ENCODE results near the gene INAVA.
"Not testable (repeated sequence)": the region's sequence is repeated elsewhere in the genome, so short reads cannot be mapped to it uniquely, and the experiment has no call there.

Gene INAVA

DNA sequence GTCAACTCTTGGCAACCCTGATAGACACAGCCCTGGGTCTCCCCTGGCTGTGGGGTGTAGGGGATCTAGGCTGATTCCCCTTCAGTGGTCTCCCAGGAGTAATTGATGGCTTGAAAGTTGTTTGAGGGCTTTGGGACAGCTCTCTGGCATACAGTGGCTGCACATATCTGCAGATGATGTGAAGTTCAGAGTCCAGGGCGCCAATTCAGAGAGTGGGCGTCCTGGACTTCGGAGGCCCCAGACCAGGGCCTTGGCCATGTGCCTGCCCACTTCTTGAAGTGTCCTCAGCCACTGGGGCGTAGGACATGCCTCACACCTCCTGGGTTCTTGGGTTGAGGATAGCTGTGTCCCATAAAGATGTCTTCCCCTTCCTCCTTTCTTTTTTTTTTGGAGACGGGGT lies 2.6 kb downstream of the INAVA start:
- DNase-seq (ENCODE audit: low read depth in 2 of 2), result no peak

DNA sequence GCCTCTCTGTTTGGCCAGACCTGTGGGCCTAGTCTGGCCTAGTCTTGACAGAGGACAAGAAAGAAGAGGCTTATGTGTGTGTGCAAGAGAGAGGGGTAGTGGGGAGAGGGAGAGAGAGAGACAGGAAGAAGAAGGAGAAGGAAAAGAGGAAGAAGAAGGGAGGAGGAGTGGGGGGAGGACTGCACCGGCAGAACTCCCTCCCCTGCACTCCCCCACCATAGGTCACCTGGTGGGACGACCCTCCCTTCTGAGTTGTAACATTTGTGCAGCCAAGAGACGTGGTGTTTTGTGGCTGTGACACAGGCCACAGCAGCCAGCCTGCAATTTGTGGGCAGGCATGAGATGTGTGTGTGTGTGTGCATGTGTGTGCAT lies 4.3 kb downstream of the INAVA start:
- no peak for DNase-seq (ENCODE audit: low read depth in 2 of 2)

DNA sequence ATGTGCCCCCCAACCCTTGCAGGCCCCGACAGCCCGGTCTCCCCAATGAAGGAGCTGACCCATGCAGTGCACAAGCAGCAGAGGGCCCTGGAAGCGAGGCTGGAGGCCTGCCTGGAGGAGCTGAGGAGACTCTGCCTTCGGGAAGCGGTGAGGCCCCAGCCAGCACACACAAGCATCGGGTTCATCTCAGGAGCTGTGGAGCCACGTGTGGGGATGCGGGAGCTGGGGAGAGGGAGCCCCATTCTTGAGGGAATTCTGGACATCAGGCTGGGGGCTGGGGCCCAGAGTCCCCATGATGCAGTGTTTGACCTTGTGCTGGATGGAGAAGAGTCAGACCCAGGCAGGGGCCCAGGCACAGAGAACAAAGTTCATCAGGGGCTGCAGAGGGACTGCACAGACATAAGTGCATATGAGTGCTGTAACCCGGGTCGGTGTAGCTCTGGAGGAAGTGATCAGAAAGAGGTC lies 4.8 kb downstream of the INAVA start:
- DNase-seq (ENCODE audit: low read depth in 2 of 2), result no peak

DNA sequence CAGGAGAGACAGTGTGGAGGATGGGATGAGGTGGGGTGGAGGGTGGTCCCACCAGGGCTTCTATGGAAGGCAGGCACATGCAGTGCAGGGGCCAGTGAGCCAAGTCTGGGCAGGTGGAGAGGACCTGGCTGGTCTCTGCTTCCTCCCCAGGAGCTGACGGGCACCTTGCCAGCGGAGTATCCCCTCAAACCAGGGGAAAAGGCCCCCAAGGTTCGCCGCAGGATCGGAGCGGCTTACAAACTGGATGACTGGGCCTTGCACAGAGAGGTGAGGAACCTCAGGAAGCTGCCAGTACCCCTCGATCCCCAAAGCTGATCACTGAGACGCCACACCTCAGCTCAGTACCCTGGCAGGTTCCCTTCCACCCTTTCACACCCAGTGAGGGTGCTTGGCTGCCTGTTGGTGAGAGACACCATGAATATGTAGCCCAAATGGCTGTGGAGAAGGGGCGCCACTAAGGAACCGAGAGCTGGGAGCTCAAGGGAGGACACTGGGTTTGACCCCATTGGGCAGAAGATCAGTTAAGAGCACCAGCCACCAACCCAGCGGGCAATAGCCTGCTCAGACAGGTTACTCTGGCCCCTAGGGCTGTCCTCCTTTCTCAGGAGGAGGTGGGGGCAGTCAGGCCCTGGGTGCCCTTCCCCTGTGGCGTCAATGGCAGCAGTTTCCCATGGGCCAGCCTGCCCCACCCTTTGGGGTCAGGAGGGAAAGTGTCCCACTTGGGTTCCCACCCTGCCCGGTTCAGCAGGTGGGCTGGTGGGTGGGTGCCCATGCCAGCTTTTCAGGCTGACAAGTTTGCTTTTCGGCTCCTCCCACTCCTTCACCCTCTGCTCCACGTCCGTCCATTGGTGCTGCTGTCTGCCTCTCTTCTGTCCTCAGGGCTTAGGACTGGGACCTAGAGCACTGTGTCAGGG lies 5.5 kb downstream of the INAVA start:
- no peak for DNase-seq (ENCODE audit: low read depth in 2 of 2)

DNA sequence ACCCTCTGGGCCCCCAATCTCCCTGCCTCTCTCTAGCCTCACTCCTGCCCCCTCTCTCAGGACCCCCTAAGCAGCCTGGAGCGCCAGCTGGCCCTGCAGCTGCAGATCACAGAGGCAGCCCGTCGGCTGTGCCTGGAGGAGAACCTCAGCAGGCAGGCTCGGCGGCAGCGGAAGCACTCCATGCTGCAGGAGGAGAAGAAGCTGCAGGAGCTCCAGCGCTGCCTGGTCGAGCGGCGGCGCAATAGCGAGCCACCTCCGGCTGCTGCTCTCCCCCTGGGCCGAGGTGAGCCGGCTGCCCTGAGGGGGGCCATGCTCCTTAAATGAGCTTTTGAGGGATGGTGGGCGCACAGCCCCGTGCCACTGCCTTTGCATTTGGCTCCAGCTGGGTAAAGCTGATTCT lies 6.2 kb downstream of the INAVA start:
- DNase-seq (ENCODE audit: low read depth in 2 of 2), result no peak

DNA sequence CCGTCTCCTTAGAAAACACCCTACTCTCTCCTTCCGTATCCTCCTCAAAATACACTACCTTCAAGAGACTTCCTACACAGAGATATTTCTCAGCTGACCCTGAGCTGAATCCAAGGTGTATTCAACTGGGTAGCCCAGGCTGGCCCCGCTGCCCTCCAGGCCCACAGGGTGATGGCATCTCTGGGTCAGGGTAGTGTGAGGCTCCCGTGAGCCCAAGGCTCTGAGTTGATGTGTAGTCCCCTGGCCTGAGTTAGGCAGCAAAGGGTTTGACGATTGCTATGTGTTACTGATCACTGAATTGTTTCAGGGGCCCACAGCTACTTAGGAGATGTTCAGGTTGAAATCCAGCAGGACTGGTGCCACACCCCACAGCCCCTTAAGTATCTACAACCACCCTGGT lies 6.7 kb downstream of the INAVA start:
- no peak for DNase-seq (ENCODE audit: low read depth in 2 of 2)

DNA sequence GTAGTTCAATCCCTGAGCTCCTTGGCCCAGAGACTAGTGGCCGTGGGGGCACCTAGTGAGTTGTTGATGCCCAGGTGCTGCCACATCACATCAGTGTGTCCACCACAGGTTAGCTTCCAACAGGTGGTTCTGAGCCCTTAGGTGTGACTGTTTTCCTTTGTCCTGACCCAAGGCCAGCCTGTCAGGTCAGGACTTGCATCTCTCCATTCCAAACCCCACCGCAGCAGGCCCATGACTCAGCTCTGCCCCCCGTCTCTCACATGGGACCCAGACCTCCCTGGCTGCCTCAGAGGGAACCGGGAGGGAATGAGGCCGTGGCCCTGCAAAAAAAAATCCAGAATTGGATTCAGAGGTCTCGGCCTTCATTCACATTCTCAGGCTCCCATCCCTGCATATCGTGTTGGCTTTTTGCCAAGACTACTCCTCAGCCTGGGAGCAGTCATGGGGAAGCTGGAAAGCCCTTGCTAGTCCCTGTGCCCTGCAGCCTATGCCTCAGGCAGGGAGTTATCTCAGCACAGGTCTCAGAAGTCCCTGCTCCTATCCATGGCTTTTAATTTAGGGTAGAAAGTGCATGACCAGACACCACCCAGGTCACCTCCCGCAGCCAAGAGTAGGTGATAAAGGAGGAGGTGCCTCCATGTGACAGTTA lies 7.2 kb downstream of the INAVA start:
- DNase-seq (ENCODE audit: low read depth in 2 of 2), result no peak

DNA sequence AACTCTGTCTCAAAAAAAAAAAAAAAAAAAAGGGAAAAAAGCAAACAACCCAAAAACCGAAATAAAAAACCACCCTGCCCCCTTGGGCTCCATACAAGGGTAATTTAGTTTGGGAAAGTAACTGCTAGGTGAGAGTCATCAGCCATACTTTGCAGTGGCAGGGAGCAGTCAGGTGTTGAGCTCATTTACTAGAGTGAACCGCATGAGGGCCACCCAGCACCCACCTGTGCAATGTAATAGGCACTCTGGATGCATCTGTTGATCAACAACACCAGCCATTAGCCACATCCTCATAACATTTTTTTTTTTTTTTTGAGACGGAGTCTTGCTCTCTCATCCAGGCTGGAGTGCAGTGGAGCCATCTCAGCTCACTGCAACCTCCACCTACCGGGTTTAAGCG lies 9.1 kb downstream of the INAVA start:
- DNase-seq (ENCODE audit: low read depth in 2 of 2), result no peak

DNA sequence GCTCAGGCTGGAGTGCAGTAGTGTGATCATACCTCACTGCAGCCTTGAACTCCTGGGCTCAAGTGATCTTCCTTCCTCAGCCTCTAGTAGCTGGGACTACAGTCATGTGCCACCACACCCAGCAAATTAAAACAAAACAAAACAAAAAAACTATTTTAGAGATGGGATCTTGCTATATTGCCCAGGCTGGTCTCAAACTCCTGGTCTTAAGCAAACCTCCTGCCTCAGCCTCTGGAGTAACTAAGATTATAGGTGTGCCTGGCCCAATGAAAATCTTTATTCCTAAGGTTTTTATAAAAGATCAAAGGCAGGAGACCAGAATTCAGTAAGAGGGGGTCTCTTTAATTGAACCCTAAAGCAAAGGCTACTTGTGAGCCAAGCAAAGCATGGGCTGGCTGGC lies 10.1 kb downstream of the INAVA start:
- DNase-seq (ENCODE audit: low read depth in 2 of 2), result no peak

DNA sequence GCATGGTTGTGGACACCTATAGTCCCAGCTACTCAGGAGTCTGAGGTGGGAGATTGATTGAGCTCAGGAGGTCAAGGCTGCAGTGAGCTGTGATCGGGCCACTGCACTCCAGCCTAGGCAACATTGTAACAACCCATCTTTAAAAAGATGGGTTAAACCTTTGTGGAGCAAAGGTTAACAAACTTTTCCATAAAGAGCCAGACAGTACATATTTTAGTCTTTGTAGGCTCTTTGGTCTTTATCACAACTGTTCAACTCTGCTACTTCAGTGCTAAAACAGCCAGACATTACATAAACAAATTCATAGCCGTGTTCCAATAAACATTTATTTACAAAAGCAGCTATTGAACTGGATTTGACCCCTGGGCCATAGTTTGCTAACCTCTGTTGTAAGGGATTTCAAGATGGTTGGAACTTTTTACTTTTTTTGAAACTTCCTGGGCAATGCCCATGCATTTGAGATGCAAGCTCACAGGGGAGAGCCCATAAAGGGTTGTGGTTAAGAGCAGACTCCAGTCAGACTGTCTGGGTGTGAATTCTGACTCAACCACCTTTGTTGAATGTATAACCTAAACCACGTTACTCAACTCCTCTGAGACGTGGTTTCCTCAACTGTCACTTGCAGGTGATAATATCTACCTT lies 10.8 kb downstream of the INAVA start:
- DNase-seq (ENCODE audit: low read depth in 2 of 2), result no peak

DNA sequence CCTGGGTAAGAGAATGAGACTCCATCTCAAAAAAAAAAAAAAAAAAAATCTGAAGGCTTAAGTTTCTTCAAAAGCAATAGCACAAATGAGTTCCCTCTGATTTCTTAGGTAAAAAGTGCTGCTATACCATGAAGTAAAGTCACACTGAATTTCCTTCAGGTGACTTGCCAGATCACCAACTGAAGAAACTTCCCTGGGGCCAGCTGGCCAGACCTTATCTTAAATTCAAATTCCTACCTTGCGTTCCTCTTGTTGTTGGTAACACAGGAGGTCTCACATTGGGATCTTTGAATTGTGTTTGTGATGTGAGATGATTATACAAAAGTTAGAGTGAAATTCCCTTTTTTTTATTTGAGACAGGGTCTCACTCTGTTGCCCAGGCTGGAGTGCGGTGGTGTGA lies 11.8 kb downstream of the INAVA start:
- DNase-seq (ENCODE audit: low read depth in 2 of 2), result no peak

DNA sequence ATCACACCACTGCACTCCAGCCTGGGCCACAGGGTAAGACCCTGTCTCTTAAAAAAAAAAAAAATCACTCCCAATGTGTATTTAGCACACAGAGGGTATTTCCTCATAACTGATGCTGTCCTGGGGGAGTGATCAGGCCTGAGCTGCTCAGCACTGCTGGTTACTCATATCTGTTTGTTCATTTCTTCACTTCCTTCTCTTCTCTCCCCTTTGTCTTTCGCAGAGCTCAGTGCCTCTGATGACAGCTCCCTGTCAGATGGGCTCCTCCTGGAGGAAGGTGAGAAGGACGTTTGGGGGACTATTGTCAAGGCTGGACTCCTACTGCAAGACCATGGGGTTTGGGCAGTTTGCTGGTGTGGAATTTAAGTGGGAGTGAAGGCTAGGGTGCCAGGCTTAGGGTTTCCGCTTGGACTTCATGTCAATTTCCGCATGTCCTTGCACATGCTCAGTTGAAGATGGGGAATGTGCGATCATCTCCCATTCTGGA lies 13.0 kb downstream of the INAVA start:
- DNase-seq (ENCODE audit: low read depth in 2 of 2), result no peak

DNA sequence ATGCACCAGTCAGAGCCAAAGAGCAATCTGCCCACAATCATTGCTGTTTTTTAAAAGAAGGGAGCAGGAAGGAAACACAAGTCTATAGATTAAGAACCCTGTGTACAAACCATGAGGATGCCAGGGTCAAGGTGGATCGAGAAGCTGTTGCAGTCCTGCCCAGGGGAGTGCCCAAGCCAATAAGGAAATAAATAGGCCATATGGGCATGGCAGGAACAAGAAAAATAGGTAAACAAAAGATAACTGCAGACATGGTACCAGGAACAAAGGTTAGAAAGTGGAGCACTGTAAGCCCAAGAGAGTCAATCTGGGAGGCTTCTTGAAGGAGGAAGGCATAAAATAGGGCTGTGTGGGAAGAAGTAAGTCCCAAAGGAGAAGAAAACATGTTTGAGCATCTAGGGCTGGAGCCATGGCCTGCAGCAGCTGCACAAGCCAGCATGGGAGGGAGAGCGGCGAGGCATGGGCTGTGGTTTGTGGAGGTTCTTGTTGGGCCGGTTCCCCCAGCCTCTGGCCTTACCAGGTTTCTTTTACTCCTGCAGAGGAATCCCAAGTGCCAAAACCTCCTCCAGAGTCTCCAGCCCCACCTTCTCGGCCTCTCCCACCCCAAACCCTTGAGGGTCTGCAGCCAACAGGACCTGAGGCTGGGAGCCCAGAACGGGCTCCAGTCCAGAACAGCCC lies 13.6 kb downstream of the INAVA start:
- DNase-seq (ENCODE audit: low read depth in 2 of 2), result no peak

DNA sequence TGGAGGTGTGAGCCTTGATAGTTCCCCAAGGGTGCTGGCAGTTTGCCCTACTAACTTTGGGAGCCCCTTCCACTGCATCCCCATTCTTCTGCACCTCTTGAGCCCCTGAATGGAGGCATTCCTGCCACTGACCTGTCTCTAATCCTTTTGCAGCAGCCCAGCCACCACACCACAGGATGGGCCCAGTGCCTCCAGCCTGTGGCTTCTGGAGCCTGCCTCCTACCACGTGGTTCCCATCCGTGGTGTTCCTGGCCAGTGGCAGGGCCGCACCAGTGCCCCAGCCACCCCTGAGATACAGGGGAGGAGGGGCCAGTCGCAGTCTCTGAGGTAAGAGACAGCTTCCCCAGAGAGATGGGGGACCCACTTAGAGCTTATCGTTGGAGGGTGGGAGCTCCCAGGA lies 14.4 kb downstream of the INAVA start:
- no peak for DNase-seq (ENCODE audit: low read depth in 2 of 2)

DNA sequence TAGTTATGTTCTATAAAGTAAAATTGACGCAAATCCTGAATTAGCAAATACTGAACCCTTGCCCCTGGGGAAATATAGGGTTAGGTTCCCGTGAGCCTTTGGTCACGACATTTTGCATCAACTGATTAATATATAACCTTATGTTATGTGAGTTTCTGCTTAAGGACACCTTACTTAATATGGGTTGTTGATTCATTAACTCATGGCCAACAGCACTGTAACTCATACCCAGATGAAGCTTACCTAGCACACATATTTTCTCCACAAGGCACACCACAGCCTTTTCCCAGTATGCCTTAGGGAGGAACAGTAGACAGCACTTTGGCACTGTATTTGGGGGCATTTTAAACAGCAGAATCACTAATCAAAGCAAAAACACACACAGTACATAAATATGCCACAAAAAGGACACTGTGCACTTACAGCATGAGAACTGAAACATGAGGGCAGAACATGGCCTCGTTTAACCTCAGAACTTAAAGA lies 15.1 kb downstream of the INAVA start:
- no peak for DNase-seq (ENCODE audit: low read depth in 2 of 2)

DNA sequence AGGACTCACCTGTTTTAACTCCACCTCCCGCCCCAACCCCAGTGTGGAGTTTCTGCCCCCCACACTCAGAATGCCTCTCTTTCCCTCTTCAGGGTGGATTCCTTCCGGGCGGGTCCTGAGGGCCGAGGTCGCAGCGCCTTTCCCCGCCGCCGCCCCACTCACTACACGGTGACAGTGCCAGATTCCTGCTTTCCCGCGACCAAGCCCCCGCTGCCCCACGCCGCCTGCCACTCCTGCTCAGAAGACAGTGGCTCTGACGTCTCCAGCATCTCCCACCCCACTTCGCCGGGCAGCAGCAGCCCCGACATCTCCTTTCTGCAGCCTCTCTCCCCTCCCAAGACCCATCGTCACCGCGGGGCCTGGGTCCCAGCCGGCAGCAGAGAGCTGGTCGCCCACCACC lies 16.7 kb downstream of the INAVA start:
- no peak for DNase-seq (ENCODE audit: low read depth in 2 of 2)

DNA sequence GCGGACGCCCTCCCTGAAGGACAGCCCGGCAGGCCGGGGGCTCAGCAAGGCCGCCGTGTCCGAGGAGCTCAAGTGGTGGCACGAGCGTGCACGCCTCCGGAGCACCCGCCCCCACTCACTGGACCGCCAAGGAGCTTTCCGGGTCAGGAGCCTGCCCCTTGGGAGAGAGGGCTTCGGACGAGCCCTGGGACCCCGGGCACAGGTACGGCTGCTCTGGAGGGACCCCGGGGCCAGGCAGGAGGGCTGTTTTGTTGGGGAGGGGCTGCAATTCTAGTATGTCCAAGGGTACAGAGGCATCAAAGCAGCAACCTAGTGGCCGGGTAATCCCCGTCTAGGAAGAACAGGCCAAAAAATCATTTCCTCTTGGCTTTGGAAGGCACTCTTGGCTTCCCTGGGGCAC lies 17.2 kb downstream of the INAVA start:
- DNase-seq (ENCODE audit: low read depth in 2 of 2), result not testable (repeated sequence)

DNA sequence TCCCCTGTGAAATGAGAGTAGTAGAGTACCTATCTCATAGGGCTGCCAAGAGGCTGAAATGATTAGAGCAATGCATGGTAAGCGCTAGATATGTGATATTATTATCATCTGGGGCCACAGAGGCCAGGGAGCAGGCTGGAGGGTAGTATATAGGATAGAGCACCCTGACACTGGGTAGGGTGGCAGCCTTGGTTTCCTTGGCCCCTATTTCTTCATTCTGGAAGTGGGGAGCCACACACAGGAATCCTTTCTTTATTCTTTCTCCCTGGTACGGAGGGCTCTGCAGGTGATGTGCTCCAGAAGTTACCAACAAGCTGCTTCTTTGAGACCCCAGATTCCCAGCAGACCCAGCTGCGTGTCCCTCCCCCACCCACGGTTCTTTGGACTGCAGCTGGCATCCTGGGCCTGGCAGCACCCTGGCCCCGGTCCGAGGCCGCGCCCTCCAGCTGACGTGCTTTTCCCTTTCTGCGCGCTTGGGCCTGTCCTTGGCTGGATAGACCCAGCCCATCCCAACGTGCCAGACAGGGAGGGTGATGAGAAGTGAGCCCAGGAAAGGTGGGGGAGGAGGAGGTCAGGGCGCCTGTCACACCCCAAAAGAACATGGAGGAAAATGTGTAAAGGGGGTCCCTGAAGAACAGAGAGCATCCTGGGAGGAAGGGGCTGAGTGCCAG lies 18.2 kb downstream of the INAVA start:
- DNase-seq (ENCODE audit: low read depth in 2 of 2), result no peak

DNA sequence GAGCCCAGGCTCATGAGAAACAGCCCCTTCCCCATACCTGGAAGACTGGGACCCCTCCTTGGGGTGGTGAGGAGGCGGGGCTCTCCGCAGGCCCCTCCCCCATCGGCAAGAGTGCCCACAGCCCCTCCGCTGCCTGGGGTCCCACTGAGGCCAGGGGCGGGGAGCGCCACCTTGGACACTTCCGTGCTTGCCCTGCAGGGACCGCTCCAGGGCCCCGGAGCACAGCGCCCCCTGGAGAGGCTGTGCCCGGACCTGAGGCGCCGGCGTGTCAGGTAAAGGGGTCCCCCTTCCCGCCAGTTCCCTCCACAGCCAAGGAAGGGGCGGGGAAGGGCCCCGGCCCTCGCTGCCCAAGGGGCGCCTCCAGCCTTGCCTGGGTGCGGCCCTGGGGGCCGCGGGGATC lies 21.5 kb downstream of the INAVA start:
- DNase-seq (ENCODE audit: low read depth in 2 of 2), result no peak

DNA sequence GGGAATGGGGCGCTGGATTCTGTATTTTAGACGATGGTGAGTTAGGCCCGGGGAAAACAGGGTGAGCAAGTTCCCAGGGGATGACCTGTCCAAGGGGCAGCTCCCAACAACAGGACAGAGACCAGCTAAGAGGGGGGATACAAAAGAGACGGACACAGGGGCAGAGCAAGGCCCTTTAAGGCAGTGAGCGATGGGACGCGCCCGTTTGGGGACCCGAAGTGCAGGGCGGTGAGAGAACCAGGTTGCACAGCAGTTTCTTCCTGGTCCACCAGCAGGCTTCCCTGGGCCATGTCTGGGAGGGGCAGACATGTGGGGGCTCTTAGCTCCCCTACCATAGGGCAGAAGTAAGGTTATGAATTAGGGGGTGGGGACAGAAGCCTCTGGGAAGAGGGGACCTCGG lies 22.0 kb downstream of the INAVA start:
- no peak for DNase-seq (ENCODE audit: low read depth in 2 of 2)

DNA sequence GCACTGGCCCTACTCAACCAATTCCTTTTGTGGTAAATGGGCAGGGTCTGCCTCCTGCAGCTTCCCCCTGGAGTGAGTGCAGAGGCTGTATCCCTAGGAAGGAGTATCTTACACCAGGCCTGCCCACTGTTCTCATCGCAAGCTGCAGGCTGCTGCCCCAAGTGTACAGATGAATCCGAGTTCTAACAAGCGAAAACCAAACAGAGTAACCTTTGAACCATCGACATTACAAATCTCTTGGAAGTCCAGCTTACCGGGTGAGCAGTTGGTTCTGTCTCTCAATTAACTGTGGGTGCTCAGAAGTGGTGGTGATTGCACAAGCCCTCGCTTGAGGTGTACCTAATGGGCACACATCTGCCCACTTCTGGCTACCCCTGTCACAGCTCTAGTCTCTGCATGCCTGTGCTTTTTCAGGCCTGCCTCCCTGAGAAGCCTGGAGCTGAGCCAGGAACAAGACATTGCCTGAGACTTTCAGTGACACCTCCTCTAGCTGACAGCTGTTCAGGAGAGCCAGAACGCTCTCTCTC lies 22.7 kb downstream of the INAVA start:
- DNase-seq (ENCODE audit: low read depth in 2 of 2), result no peak
